LoVo (cell line): ENCODE data around the gene C16orf78.

Experiments
- DNase-seq: peaks from one replicate; pipeline ENCODE4 v3.0.0-alpha.2; 2016; ENCODE audit warnings: low spot score

The C16orf78 gene

GRCh38 chr16:49431591-49432290, 58.1 kb downstream of the C16orf78 start:
- no peak for DNase-seq

GRCh38 chr16:49434733-49435132, 61.1 kb downstream of the C16orf78 start:
- no peak for DNase-seq

- DNase-seq = no peak
Observed at GRCh38 chr16:49436181-49436580, 62.6 kb downstream of the C16orf78 start.

GRCh38 chr16:49437344-49437743, 63.7 kb downstream of the C16orf78 start:
- DNase-seq = no peak

DNA sequence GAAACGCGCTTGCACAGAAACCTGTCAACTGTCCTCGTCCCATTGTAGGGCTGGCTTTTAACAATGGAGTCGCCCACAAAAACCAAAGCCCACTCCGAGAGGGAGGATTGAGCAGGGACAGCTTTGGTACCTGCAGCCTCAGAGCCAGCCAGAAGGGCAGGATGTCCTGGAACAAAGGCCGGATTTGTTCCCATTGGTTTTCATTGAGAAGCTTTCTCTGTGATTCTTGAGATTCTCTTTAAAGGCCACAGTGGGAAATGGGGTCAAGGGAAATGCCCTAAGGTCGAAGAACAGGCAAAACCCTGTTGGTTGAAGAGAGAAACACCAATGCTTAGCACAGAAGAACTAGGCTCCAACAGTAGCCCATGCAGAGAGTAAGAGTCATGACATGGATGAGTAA, 65.4 kb downstream of the C16orf78 start:
- no peak for DNase-seq

- no peak for DNase-seq
Observed at GRCh38 chr16:49439676-49440075, 66.1 kb downstream of the C16orf78 start.

DNA sequence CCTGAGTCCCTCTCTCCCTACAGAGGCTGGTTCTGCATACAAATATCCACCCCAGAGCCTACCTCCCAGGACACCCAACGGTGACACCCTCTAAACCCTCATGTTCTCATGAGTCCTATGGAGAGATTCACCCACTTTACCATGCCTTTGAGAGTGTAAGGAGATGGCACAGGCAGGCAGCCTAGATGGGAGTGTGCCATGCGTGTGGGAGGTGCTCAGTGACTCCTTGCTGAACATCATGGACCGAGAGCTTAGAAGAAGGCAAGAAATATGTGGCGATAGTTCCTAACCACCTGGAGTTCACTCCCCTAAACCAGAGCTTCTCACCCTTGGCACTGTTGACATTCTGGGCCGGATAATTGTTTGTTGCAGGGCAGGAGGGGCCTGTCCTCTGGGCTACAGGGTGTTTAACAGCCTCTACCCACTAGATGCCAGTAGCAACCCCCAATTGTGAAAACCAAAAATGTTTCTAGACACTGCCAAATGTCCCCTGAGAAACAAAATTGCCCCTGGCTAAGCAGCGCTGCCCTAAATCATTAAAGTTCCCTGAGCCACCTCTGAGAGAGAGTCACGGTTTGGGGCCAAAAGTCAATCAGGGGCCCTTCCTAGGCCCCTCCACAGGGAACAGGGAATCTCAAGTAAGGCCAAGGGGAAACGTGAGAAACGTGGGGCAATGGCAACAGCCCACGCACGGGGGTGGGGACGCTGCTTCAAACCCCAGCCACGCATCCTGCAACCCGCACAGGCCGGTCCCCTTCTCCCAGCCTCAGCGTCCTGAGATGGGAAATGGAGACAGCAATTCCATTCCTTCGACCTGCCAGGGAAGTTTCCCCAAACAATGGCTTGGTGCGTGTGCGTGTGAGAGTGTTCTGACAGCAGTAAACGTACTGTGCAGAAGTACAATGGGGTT, 66.8 kb downstream of the C16orf78 start:
- no peak for DNase-seq

- no peak for DNase-seq
Observed at GRCh38 chr16:49441366-49441780, 67.8 kb downstream of the C16orf78 start.

- no peak for DNase-seq
Observed at GRCh38 chr16:49442805-49443204, 69.2 kb downstream of the C16orf78 start.

GRCh38 chr16:49443576-49443975, 70.0 kb downstream of the C16orf78 start:
- no peak for DNase-seq

- no peak for DNase-seq
Observed at GRCh38 chr16:49446805-49447204, 73.2 kb downstream of the C16orf78 start.
